GM10266 (cell line): ENCODE results near the gene TAX1BP3.

ENCODE experiments used
- DNase-seq: peaks from one replicate; pipeline ENCODE4 v3.0.0; 2012; ENCODE audit errors: extremely low spot score
- CTCF ChIP-seq: IDR thresholded peaks from 2 replicates; pipeline ENCODE4 v1.5.1; 2012; ENCODE audit warnings: mild to moderate bottlenecking, low read depth; ENCODE audit not compliant: control insufficient read depth, insufficient read depth; ENCODE audit errors: missing control alignments

Gene TAX1BP3

GRCh38 chr17:3663102-3664011 is 5.0 kb downstream of the TAX1BP3 start:
- no peak for TF ChIP-seq CTCF
- DNase-seq: no peak

GRCh38 chr17:3660311-3660891 is 8.0 kb downstream of the TAX1BP3 start:
- no peak for DNase-seq

GRCh38 chr17:3659541-3660111 is 8.8 kb downstream of the TAX1BP3 start:
- DNase-seq: no peak
- no peak for TF ChIP-seq CTCF

More at GRCh38 chr17:3660311-3660891, 8.0 kb downstream of the TAX1BP3 start:
- TF ChIP-seq CTCF: no peak

- no peak for TF ChIP-seq CTCF
- no peak for DNase-seq
Measured at GRCh38 chr17:3658784-3659449, 9.5 kb downstream of the TAX1BP3 start.

GRCh38 chr17:3657874-3658783 is 10.2 kb downstream of the TAX1BP3 start:
- no peak for TF ChIP-seq CTCF
- no peak for DNase-seq

- no peak for TF ChIP-seq CTCF
Measured at GRCh38 chr17:3657588-3657869, 10.8 kb downstream of the TAX1BP3 start.

More at GRCh38 chr17:3657588-3657869, 10.8 kb downstream of the TAX1BP3 start:
- DNase-seq: no peak
